ENCODE measurements around the gene IQCK. TPM values are rescaled to one million over a fixed set of nuclear protein-coding genes. Genes with fewer than 3 reads are reported as not detected.
"Not testable (repeated sequence)": the region's sequence is repeated elsewhere in the genome, so short reads cannot be mapped to it uniquely, and the experiment has no call there.

Gene IQCK
- total RNA-seq, 1 experiment from 2014 or later, result 11.6 TPM

GRCh38 chr16:19709381-19710136 lies 8.5 kb upstream of the IQCK start:
- H3K9me3 ChIP-seq, result no peaks in the 10 kb centered on the region
- peaks cover 79% of the 10 kb centered on the region for H3K36me3 ChIP-seq
- no peaks in the 10 kb centered on the region for H3K27me3 ChIP-seq
- no peak for DNase-seq
- H3K4me3 ChIP-seq, result no peak overlapping the region

- Histone ChIP-seq H3K27me3 (no peaks in the 10 kb centered on the region), H3K36me3 (peaks cover 77% of the 10 kb centered on the region), H3K4me3 (no peak overlapping the region), H3K9me3 (no peaks in the 10 kb centered on the region)
- no peak for DNase-seq
Measured at GRCh38 chr16:19710191-19710908, 7.7 kb upstream of the IQCK start.

GRCh38 chr16:19710991-19711545 lies 7.0 kb upstream of the IQCK start:
- H3K27me3 ChIP-seq, result no peaks in the 10 kb centered on the region
- peaks cover 70% of the 10 kb centered on the region for H3K36me3 ChIP-seq
- DNase-seq, result no peak
- no peaks in the 10 kb centered on the region for H3K9me3 ChIP-seq
- no peak overlapping the region for H3K4me3 ChIP-seq

GRCh38 chr16:19711643-19712042 lies 6.4 kb upstream of the IQCK start:
- H3K36me3 ChIP-seq, result peaks cover 69% of the 10 kb centered on the region
- no peaks in the 10 kb centered on the region for H3K9me3 ChIP-seq
- DNase-seq, result no peak
- no peaks in the 10 kb centered on the region for H3K27me3 ChIP-seq
- H3K4me3 ChIP-seq, result no peak overlapping the region

GRCh38 chr16:19712418-19713058 lies 5.5 kb upstream of the IQCK start:
- DNase-seq, result no peak
- Histone ChIP-seq H3K9me3 (no peaks in the 10 kb centered on the region), H3K36me3 (peaks cover 63% of the 10 kb centered on the region), H3K27me3 (no peaks in the 10 kb centered on the region), H3K4me3 (no peak overlapping the region)

- Histone ChIP-seq H3K4me3 (no peak overlapping the region), H3K36me3 (peaks cover 63% of the 10 kb centered on the region), H3K27me3 (no peaks in the 10 kb centered on the region), H3K9me3 (no peaks in the 10 kb centered on the region)
- no peak for DNase-seq
Measured at GRCh38 chr16:19713697-19714096, 4.4 kb upstream of the IQCK start.

GRCh38 chr16:19715566-19715965 lies 2.5 kb upstream of the IQCK start:
- Histone ChIP-seq H3K27me3 (no peaks in the 10 kb centered on the region), H3K36me3 (peaks cover 45% of the 10 kb centered on the region), H3K9me3 (no peaks in the 10 kb centered on the region), H3K4me3 (no peak overlapping the region)
- peak; percentile 22 for DNase-seq

- Histone ChIP-seq H3K4me3 (peak overlapping the region; percentile 88; the same call in 1 of the 2 replicates), H3K9me3 (no peaks in the 10 kb centered on the region), H3K27me3 (no peaks in the 10 kb centered on the region), H3K36me3 (peaks cover 42% of the 10 kb centered on the region)
- no peak for DNase-seq
Measured at GRCh38 chr16:19716183-19716582, 1.9 kb upstream of the IQCK start.

GRCh38 chr16:19716728-19717127 lies 1.3 kb upstream of the IQCK start:
- not testable (repeated sequence) for DNase-seq, H3K9me3 ChIP-seq, H3K27me3 ChIP-seq
- peak overlapping the region; percentile 88 for H3K4me3 ChIP-seq
- peaks cover 36% of the 10 kb centered on the region for H3K36me3 ChIP-seq

- H3K27me3 ChIP-seq, result no peaks in the 10 kb centered on the region
- peak overlapping the region; percentile 88 for H3K4me3 ChIP-seq
- DNase-seq, result no peak
- H3K9me3 ChIP-seq, result no peaks in the 10 kb centered on the region
- peaks cover 32% of the 10 kb centered on the region for H3K36me3 ChIP-seq
Measured at GRCh38 chr16:19717314-19717713, 757 bp upstream of the IQCK start.

- Histone ChIP-seq H3K36me3 (peaks cover 19% of the 10 kb centered on the region), H3K9me3 (no peaks in the 10 kb centered on the region), H3K4me3 (peak overlapping the region; percentile 88), H3K27me3 (no peaks in the 10 kb centered on the region)
- peak; percentile 44 for DNase-seq
Measured at GRCh38 chr16:19718624-19718965, 524 bp downstream of the IQCK start.

- H3K36me3 ChIP-seq, result no peaks in the 10 kb centered on the region
- H3K4me3 ChIP-seq, result no peak overlapping the region
- DNase-seq, result no peak
- no peaks in the 10 kb centered on the region for H3K27me3 ChIP-seq
- H3K9me3 ChIP-seq, result no peaks in the 10 kb centered on the region
Measured at GRCh38 chr16:19722269-19722952, 4.3 kb downstream of the IQCK start.

- H3K9me3 ChIP-seq, result no peaks in the 10 kb centered on the region
- H3K27me3 ChIP-seq, result no peaks in the 10 kb centered on the region
- DNase-seq, result no peak
- no peaks in the 10 kb centered on the region for H3K36me3 ChIP-seq
- no peak overlapping the region for H3K4me3 ChIP-seq
Measured at GRCh38 chr16:19722981-19723380, 4.9 kb downstream of the IQCK start.

GRCh38 chr16:19728636-19728965 lies 10.5 kb downstream of the IQCK start:
- no peaks in the 10 kb centered on the region for H3K9me3 ChIP-seq
- H3K27me3 ChIP-seq, result no peaks in the 10 kb centered on the region
- DNase-seq, result no peak
- H3K36me3 ChIP-seq, result peaks cover 4% of the 10 kb centered on the region
- H3K4me3 ChIP-seq, result no peak overlapping the region

- Histone ChIP-seq H3K9me3 (no peaks in the 10 kb centered on the region), H3K4me3 (no peak overlapping the region), H3K36me3 (peaks cover 7% of the 10 kb centered on the region), H3K27me3 (no peaks in the 10 kb centered on the region)
- no peak for DNase-seq
Measured at GRCh38 chr16:19733551-19733950, 15.5 kb downstream of the IQCK start.

- H3K4me3 ChIP-seq, result no peak overlapping the region
- no peak for DNase-seq
- H3K36me3 ChIP-seq, result peaks cover 7% of the 10 kb centered on the region
- H3K9me3 ChIP-seq, result no peaks in the 10 kb centered on the region; the same call in 1 of the 2 replicates
- no peaks in the 10 kb centered on the region for H3K27me3 ChIP-seq
Measured at GRCh38 chr16:19735074-19735867, 17.2 kb downstream of the IQCK start.
